Measurements from ENCODE around the gene SLC47A2.
A peak's percentile ranks its signal among the peaks of the same experiment; 100 is the strongest.
"Not testable (repeated sequence)": the region's sequence is repeated elsewhere in the genome, so short reads cannot be mapped to it uniquely, and the experiment has no call there.

Gene SLC47A2

GRCh38 chr17:19703106-19703827 lies 13.1 kb downstream of the SLC47A2 start:
- no peaks in the 10 kb centered on the region for H3K9me3 Mint-ChIP-seq
- no peaks in the 10 kb centered on the region for H3K36me3 Mint-ChIP-seq (ENCODE audit: low read depth)
- no peak overlapping the region for H3K27ac Mint-ChIP-seq
- H3K4me1 Mint-ChIP-seq (ENCODE audit: low read depth), result peaks cover 11% of the 10 kb centered on the region
- no peaks in the 10 kb centered on the region for H3K27me3 Mint-ChIP-seq
- no peak overlapping the region for H3K4me3 Mint-ChIP-seq
- intact Hi-C loops (cut with micrococcal nuclease), result no loop called here

GRCh38 chr17:19702217-19702641 lies 14.2 kb downstream of the SLC47A2 start:
- H3K4me3 Mint-ChIP-seq, result no peak overlapping the region
- H3K36me3 Mint-ChIP-seq (ENCODE audit: low read depth), result no peaks in the 10 kb centered on the region
- peaks cover 11% of the 10 kb centered on the region for H3K4me1 Mint-ChIP-seq (ENCODE audit: low read depth)
- H3K9me3 Mint-ChIP-seq, result no peaks in the 10 kb centered on the region
- intact Hi-C loops (cut with micrococcal nuclease), result no loop called here
- peak overlapping the region; percentile 9 for H3K27ac Mint-ChIP-seq
- H3K27me3 Mint-ChIP-seq, result no peaks in the 10 kb centered on the region

GRCh38 chr17:19686400-19687090 lies 29.8 kb downstream of the SLC47A2 start:
- Mint-ChIP-seq H3K36me3 (ENCODE audit: low read depth) (peaks cover 4% of the 10 kb centered on the region), H3K9me3 (no peaks in the 10 kb centered on the region), H3K4me3 (no peak overlapping the region), H3K27me3 (no peaks in the 10 kb centered on the region), H3K4me1 (ENCODE audit: low read depth) (no peaks in the 10 kb centered on the region), H3K27ac (no peak overlapping the region)
- intact Hi-C loops (cut with micrococcal nuclease), result no loop called here

- intact Hi-C loops (cut with micrococcal nuclease); H3K36me3 Mint-ChIP-seq (ENCODE audit: low read depth); H3K9me3 Mint-ChIP-seq; H3K4me1 Mint-ChIP-seq (ENCODE audit: low read depth); H3K4me3 Mint-ChIP-seq; H3K27ac Mint-ChIP-seq; H3K27me3 Mint-ChIP-seq: not testable (repeated sequence)
Measured at GRCh38 chr17:19684909-19685580, 31.3 kb downstream of the SLC47A2 start.

GRCh38 chr17:19683117-19683516 lies 33.3 kb downstream of the SLC47A2 start:
- intact Hi-C loops (cut with micrococcal nuclease), result no loop called here
- Mint-ChIP-seq H3K9me3 (no peaks in the 10 kb centered on the region), H3K4me3 (no peak overlapping the region), H3K27me3 (no peaks in the 10 kb centered on the region), H3K36me3 (ENCODE audit: low read depth) (peaks cover 15% of the 10 kb centered on the region), H3K27ac (no peak overlapping the region), H3K4me1 (ENCODE audit: low read depth) (no peaks in the 10 kb centered on the region)

GRCh38 chr17:19678581-19679453 lies 37.6 kb downstream of the SLC47A2 start:
- H3K4me1 Mint-ChIP-seq (ENCODE audit: low read depth), result no peaks in the 10 kb centered on the region
- H3K9me3 Mint-ChIP-seq, result no peaks in the 10 kb centered on the region
- intact Hi-C loops (cut with micrococcal nuclease), result no loop called here

GRCh38 chr17:19677736-19678379 lies 38.5 kb downstream of the SLC47A2 start:
- peaks cover 53% of the 10 kb centered on the region for H3K36me3 Mint-ChIP-seq (ENCODE audit: low read depth)
- no peaks in the 10 kb centered on the region for H3K27me3 Mint-ChIP-seq
- H3K4me1 Mint-ChIP-seq (ENCODE audit: low read depth), result no peaks in the 10 kb centered on the region
- H3K4me3 Mint-ChIP-seq, result no peak overlapping the region
- no peaks in the 10 kb centered on the region for H3K9me3 Mint-ChIP-seq
- intact Hi-C loops (cut with micrococcal nuclease), result no loop called here
- H3K27ac Mint-ChIP-seq, result no peak overlapping the region

More at GRCh38 chr17:19678581-19679453, 37.6 kb downstream of the SLC47A2 start:
- H3K27me3 Mint-ChIP-seq, result no peaks in the 10 kb centered on the region
- peaks cover 44% of the 10 kb centered on the region for H3K36me3 Mint-ChIP-seq (ENCODE audit: low read depth)
- H3K4me3 Mint-ChIP-seq, result no peak overlapping the region
- no peak overlapping the region for H3K27ac Mint-ChIP-seq

- H3K27ac Mint-ChIP-seq, result no peak overlapping the region
- intact Hi-C loops (cut with micrococcal nuclease), result no loop called here
- H3K9me3 Mint-ChIP-seq, result no peaks in the 10 kb centered on the region
- H3K4me3 Mint-ChIP-seq, result no peak overlapping the region
- H3K36me3 Mint-ChIP-seq (ENCODE audit: low read depth), result peaks cover 63% of the 10 kb centered on the region
- H3K4me1 Mint-ChIP-seq (ENCODE audit: low read depth), result no peaks in the 10 kb centered on the region
- no peaks in the 10 kb centered on the region for H3K27me3 Mint-ChIP-seq
Measured at GRCh38 chr17:19676896-19677295, 39.5 kb downstream of the SLC47A2 start.

GRCh38 chr17:19673623-19674022 lies 42.8 kb downstream of the SLC47A2 start:
- Mint-ChIP-seq H3K4me3 (no peak overlapping the region), H3K9me3 (no peaks in the 10 kb centered on the region), H3K27ac (no peak overlapping the region), H3K4me1 (ENCODE audit: low read depth) (peaks cover 11% of the 10 kb centered on the region), H3K27me3 (no peaks in the 10 kb centered on the region), H3K36me3 (ENCODE audit: low read depth) (peaks cover 87% of the 10 kb centered on the region)
- intact Hi-C loops (cut with micrococcal nuclease), result no loop called here

- Mint-ChIP-seq H3K27me3 (no peaks in the 10 kb centered on the region), H3K9me3 (no peaks in the 10 kb centered on the region), H3K4me3 (no peak overlapping the region), H3K4me1 (ENCODE audit: low read depth) (peaks cover 11% of the 10 kb centered on the region), H3K27ac (no peak overlapping the region), H3K36me3 (ENCODE audit: low read depth) (peaks cover 81% of the 10 kb centered on the region)
- intact Hi-C loops (cut with micrococcal nuclease), result no loop called here
Measured at GRCh38 chr17:19672009-19672750, 44.2 kb downstream of the SLC47A2 start.

GRCh38 chr17:19671433-19671832 lies 45.0 kb downstream of the SLC47A2 start:
- Mint-ChIP-seq H3K4me1 (ENCODE audit: low read depth) (peaks cover 11% of the 10 kb centered on the region), H3K27ac (no peak overlapping the region), H3K27me3 (no peaks in the 10 kb centered on the region), H3K36me3 (ENCODE audit: low read depth) (peaks cover 75% of the 10 kb centered on the region), H3K4me3 (no peak overlapping the region), H3K9me3 (no peaks in the 10 kb centered on the region)
- intact Hi-C loops (cut with micrococcal nuclease), result no loop called here

GRCh38 chr17:19670908-19671307 lies 45.5 kb downstream of the SLC47A2 start:
- Mint-ChIP-seq H3K36me3 (ENCODE audit: low read depth) (peaks cover 74% of the 10 kb centered on the region), H3K27ac (no peak overlapping the region), H3K9me3 (no peaks in the 10 kb centered on the region), H3K4me1 (ENCODE audit: low read depth) (peaks cover 11% of the 10 kb centered on the region), H3K27me3 (no peaks in the 10 kb centered on the region), H3K4me3 (no peak overlapping the region)
- intact Hi-C loops (cut with micrococcal nuclease), result no loop called here

GRCh38 chr17:19669680-19670079 lies 46.7 kb downstream of the SLC47A2 start:
- H3K4me3 Mint-ChIP-seq; H3K9me3 Mint-ChIP-seq; H3K27me3 Mint-ChIP-seq; H3K27ac Mint-ChIP-seq; intact Hi-C loops (cut with micrococcal nuclease): not testable (repeated sequence)
- peaks cover 11% of the 10 kb centered on the region for H3K4me1 Mint-ChIP-seq (ENCODE audit: low read depth)
- H3K36me3 Mint-ChIP-seq (ENCODE audit: low read depth), result peaks cover 76% of the 10 kb centered on the region

Data from dendritic cell treated with granulocyte-macrophage colony-stimulating factor and Interleukin-4, amounts not matched to agents 40 ng/mL and 50 ng/mL, for 4 days (primary cell).